Lower leg skin (tissue), 4 donors: ENCODE measurements around the gene CDCP2. TPM values are rescaled to one million over a fixed set of nuclear protein-coding genes. Genes with fewer than 3 reads are reported as not detected.
"Not testable (repeated sequence)": the region's sequence is repeated elsewhere in the genome, so short reads cannot be mapped to it uniquely, and the experiment has no call there.

Experiments used
- DNase-seq, 2 donors: peaks; one replicate each; pipeline ENCODE4 v3.0.0-alpha.2; 2019; ENCODE audit warnings: low spot score in 2 of 2
- H3K4me3 ChIP-seq: fragments of 200-600 bp; sonication (generic); 2 replicates; pipeline ENCODE4 v1.5.1; 2017; ENCODE audit warnings: mild to moderate bottlenecking, low read depth; ENCODE audit not compliant: poor library complexity, severe bottlenecking
- CTCF ChIP-seq, 3 donors: fragments of 450-650 bp; IDR thresholded peaks; one replicate each; pipeline ENCODE4 v1.5.1; 2016; ENCODE audit warnings: antibody characterized with exemption in 3 of 3, mild to moderate bottlenecking in 3 of 3, moderate library complexity in 2 of 3
- POLR2A ChIP-seq, 2 donors: fragments of 450-650 bp; IDR thresholded peaks; one replicate each; pipeline ENCODE4 v1.6.1; 2016 to 2017; ENCODE audit warnings: antibody characterized with exemption in 2 of 2, mild to moderate bottlenecking in 1 of 2, moderate library complexity in 1 of 2
- WGBS, 2 donors: methylation state at CpG; one replicate each; pipeline ENCODE4 v1.1.5; 2018; 5-methylcytosine and 5-hydroxymethylcytosine counted together
- intact Hi-C: fragments of 100-400 bp; cut with DNase I; formaldehyde crosslinking; loops from one replicate; pipeline ENCODE4 v1.15.0; 2023; ENCODE audit warnings: low total_unique reads
- total RNA-seq, 4 donors: library from RNA; depleted of rRNA; stranded (reverse); fragments of >200 nt; gene quantifications; one replicate each; pipeline ENCODE4 v1.1.0, GENCODE V29; 2016

Gene CDCP2
- total RNA-seq, 4 donors from 2014 or later: 0.23 to 0.47 (median 0.46) TPM; not detected in 1

GRCh38 chr1:54171606-54172005 lies 18.8 kb upstream of the CDCP2 start:
- intact Hi-C loops: no loop called here

GRCh38 chr1:54171016-54171415 lies 18.2 kb upstream of the CDCP2 start:
- 81 to 86% methylated on average over 8 of the region's 8 CpGs for WGBS, 2 donors
- no peak overlapping the region for H3K4me3 ChIP-seq
- intact Hi-C loops: no loop called here
- TF ChIP-seq CTCF (IDR thresholded peaks at IDR 0.05): no peak
- TF ChIP-seq POLR2A (IDR thresholded peaks at IDR 0.05): no peak
- DNase-seq: no peak

More at GRCh38 chr1:54171606-54172005, 18.8 kb upstream of the CDCP2 start:
- 91 to 92% methylated on average over 8 of the region's 8 CpGs for WGBS, 2 donors
- DNase-seq: no peak
- H3K4me3 ChIP-seq: no peak overlapping the region
- TF ChIP-seq CTCF (IDR thresholded peaks at IDR 0.05): no peak
- TF ChIP-seq POLR2A (IDR thresholded peaks at IDR 0.05): no peak

- TF ChIP-seq POLR2A (IDR thresholded peaks at IDR 0.05) (no peak), CTCF (IDR thresholded peaks at IDR 0.05) (no peak)
- no peak for DNase-seq
- WGBS, 2 donors: 69 to 70% methylated on average over 3 of the region's 3 CpGs
- H3K4me3 ChIP-seq: no peak overlapping the region
- intact Hi-C loops: no loop called here
These were observed 16.3 kb upstream of the CDCP2 start for GRCh38 chr1:54169068-54169467.

- intact Hi-C loops: no loop called here
- TF ChIP-seq CTCF (IDR thresholded peaks at IDR 0.05) (no peak), POLR2A (IDR thresholded peaks at IDR 0.05) (no peak)
- DNase-seq: no peak
- H3K4me3 ChIP-seq: no peak overlapping the region
- whole genome bisulfite sequencing, 2 donors: 69 to 81% methylated on average over 7 of the region's 8 CpGs
These were observed 15.6 kb upstream of the CDCP2 start for GRCh38 chr1:54168206-54168965.

GRCh38 chr1:54167422-54168139 lies 14.8 kb upstream of the CDCP2 start:
- H3K4me3 ChIP-seq: no peak overlapping the region

GRCh38 chr1:54166357-54166756 lies 13.6 kb upstream of the CDCP2 start:
- intact Hi-C loops, DNase-seq, H3K4me3 ChIP-seq: not testable (repeated sequence)
- WGBS, 2 donors: 95 to 96% methylated on average over 8 of the region's 8 CpGs

More at GRCh38 chr1:54167422-54168139, 14.8 kb upstream of the CDCP2 start:
- WGBS, 2 donors: 49 to 63% methylated on average over 9 of the region's 9 CpGs
- DNase-seq: peak in 1 of 2 donors; percentile 26
- TF ChIP-seq CTCF (IDR thresholded peaks at IDR 0.05) (no peak), POLR2A (IDR thresholded peaks at IDR 0.05) (no peak)
- intact Hi-C loops: no loop called here
